Thoracic aorta (tissue), 2 donors: ENCODE data around the gene RAB37. TPM values are rescaled to one million over a fixed set of nuclear protein-coding genes. Genes with fewer than 3 reads are reported as not detected.

Source experiments
- ATAC-seq: fragments of 150-250 bp; one replicate; pipeline ENCODE4 v1.8.0; 2017; ENCODE audit warnings: low read depth; ENCODE audit not compliant: insufficient number of reproducible peaks, low FRiP score
- DNase-seq: peaks from one replicate; pipeline ENCODE4 v3.0.0-alpha.2; 2020; ENCODE audit warnings: low spot score
- H3K27ac ChIP-seq, 2 donors: fragments of 200-600 bp; sonication (generic); 1 replicate in 1 of 2; 2 replicates in 1 of 2; pipeline ENCODE4 v1.5.1; 2016; ENCODE audit warnings: mild to moderate bottlenecking in 2 of 2, moderate library complexity in 2 of 2
- H3K27me3 ChIP-seq: fragments of 200-600 bp; sonication (generic); replicated peaks from 2 replicates; pipeline ENCODE4 v1.6.0; 2016; ENCODE audit warnings: mild to moderate bottlenecking; ENCODE audit not compliant: insufficient read depth
- H3K36me3 ChIP-seq: fragments of 200-600 bp; sonication (generic); one replicate; pipeline ENCODE4 v1.5.1; 2016
- H3K4me1 ChIP-seq, 2 donors: fragments of 200-600 bp; sonication (generic); 1 replicate in 1 of 2; 2 replicates in 1 of 2; pipeline versions ENCODE4 v1.5.1 to v1.6.0; 2016; ENCODE audit warnings: low read depth in 2 of 2, mild to moderate bottlenecking in 1 of 2; ENCODE audit not compliant: control insufficient read depth in 1 of 2
- H3K4me3 ChIP-seq: fragments of 200-600 bp; sonication (generic); 2 replicates; pipeline ENCODE4 v1.5.1; 2016; ENCODE audit warnings: mild to moderate bottlenecking
- H3K9me3 ChIP-seq: fragments of 200-600 bp; sonication (generic); 2 replicates; pipeline ENCODE4 v1.5.1; 2016
- CTCF ChIP-seq: fragments of 200-600 bp; sonication (generic); IDR thresholded peaks from one replicate; pipeline ENCODE4 v1.5.1; 2019; ENCODE audit warnings: antibody characterized with exemption
- total RNA-seq, 2 donors: library from RNA; depleted of rRNA; stranded (reverse); fragments of >200 nt; gene quantifications; one replicate each; pipeline versions ENCODE4 v1.1.0 to v1.2.3, GENCODE V29; 2016

RAB37 gene
- total RNA-seq, 2 donors from 2014 or later, result 2.2 to 3.2 TPM

DNA sequence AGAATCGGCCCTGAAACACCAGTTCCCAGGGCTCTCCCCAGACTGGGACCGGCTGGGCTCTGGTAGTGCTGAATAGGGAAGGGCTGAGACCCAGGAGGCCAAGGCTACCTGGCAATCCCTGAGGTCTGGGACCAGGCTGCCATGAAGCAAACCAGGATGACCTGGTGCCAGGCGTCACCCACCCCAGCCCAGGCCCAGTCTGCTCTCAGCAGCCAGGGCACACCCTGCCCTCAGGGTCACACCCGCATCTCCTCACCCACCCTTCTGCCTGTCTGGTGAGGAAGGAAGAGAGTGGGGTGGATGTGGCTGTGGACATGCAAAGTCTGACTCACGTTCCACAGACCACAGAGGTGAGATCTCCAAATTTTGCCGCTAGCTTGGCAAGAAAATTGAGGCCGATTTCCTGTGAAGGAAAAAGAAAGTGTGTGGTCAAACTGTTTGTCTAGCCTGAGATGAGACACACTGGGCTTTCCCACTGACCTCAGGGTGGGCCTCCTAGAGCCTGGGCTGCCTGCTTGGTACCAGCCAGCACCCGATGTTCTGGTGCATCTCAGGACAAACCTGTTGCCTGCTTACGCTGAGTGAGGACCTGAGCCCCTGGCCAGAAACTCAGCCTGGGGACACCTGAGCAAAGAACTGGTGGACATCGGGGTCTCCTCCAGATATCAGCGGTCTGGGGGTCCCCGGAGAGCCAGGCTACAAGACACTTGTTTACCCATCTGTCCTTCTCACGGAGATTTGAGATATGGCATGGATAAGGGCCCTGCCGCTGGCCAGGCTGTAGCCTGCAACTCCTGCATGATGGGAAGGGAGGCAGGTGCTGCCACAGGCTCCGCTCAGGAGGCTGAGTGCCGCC, 6.3 kb upstream of the RAB37 start:
- TF ChIP-seq CTCF, result no peak
- no peaks in the 10 kb centered on the region for H3K36me3 ChIP-seq
- no peak for DNase-seq
- no peak for ATAC-seq
- no peak overlapping the region for H3K27ac ChIP-seq
- H3K9me3 ChIP-seq, result no peaks in the 10 kb centered on the region
- H3K4me1 ChIP-seq, result no peaks in the 10 kb centered on the region
- no peak overlapping the region for H3K4me3 ChIP-seq
- H3K27me3 ChIP-seq, result no peaks in the 10 kb centered on the region

DNA sequence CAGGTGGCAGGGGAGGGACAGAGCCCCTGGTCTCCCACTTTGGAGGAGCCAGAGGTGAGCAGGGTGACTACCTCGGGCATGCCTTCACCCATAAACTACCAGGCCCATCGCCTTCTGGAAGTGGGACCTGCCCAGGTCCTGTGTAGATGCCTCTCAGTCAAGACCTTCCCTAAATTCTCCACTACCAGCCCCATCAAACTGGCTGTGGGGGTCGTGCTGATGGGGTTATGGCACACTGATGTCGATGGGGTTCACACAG, 5.8 kb upstream of the RAB37 start:
- no peaks in the 10 kb centered on the region for H3K36me3 ChIP-seq
- no peaks in the 10 kb centered on the region for H3K9me3 ChIP-seq
- no peak overlapping the region for H3K4me3 ChIP-seq
- DNase-seq, result no peak
- H3K27ac ChIP-seq, result no peak overlapping the region
- ATAC-seq, result no peak
- peaks cover 0 to 2% of the 10 kb centered on the region in 2 donors for H3K4me1 ChIP-seq
- no peak for TF ChIP-seq CTCF
- no peaks in the 10 kb centered on the region for H3K27me3 ChIP-seq

DNA sequence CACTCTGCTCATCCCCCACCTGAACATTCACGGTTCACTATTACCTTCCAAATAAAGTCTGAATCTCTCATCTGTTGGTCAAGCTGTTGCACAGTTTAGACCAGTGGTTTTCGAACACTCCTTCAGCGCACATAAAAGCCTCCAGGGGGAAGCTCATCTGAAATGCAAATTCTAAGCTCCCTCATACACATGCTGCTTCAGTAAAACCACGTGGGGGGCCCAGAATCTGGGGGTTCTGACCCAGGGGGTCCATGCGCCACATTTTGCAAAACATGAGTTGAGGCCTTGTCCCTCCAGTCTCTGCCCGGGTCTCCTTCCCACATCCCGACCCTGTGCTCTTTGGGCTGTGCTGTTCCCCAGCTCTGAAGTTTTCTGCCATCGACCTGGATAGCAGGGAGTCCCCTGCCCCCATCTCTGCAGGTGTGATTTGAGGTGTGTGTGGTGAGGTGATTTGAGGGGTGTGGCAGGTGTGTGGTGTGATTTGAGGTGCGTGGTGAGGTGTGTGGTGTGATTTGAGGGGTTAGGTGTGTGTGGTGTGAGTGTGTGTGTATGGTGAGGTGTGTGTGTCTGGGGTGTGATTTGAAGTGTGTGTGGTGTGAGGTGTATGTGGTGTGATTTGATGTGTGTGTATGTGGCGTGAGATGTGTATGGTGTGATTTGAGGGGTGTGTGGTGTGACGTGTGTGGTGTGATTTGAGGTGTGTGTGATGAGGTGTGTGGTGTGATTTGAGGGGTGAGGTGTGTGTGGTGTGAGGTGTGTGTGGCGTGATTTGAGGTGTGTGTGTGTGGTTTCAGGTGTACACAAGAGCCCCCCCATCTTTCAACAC, 4.8 kb upstream of the RAB37 start:
- H3K27ac ChIP-seq, result no peak overlapping the region
- no peaks in the 10 kb centered on the region for H3K36me3 ChIP-seq
- DNase-seq (no peak), ATAC-seq (no peak)
- peaks cover 0 to 12% of the 10 kb centered on the region in 2 donors for H3K4me1 ChIP-seq
- no peak for TF ChIP-seq CTCF
- no peak overlapping the region for H3K4me3 ChIP-seq
- H3K27me3 ChIP-seq, result no peaks in the 10 kb centered on the region
- no peaks in the 10 kb centered on the region for H3K9me3 ChIP-seq

DNA sequence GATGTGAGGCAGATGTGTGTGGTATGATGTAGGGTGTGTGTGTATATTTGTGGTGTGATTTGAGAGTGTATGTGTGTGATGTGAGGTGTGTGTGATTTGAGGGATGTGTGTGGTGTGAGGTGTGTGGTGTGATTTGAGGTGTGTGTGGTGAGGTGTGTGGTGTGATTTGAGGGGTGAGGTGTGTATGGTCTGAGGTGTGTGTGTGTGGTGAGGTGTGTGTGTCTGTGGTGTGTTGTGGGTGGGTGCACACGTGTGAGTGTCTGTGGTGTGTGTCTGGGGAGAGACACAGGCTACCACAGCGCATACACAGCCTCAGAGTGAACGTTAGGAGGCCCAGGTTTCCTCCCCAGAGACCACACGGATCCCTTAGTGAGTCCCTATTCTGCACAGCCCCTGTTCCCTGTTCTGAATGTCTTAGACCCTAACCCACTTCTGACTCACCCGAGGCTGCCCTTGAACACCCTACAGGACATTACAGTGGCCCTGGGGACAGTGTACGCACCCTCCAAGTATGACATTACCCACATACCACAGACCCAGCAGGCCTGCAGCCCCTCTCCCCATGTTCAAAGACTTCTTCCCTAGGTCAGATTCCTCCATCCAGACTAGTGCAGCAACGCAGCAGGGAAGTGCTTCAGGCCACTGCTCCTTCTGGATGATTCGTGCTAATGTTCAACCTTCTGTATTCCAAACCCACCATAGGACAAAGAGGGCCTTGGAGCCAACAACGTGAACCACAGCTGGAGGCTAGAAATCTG, 3.5 kb upstream of the RAB37 start:
- Histone ChIP-seq H3K27me3 (no peaks in the 10 kb centered on the region), H3K9me3 (no peaks in the 10 kb centered on the region), H3K36me3 (no peaks in the 10 kb centered on the region), H3K27ac (no peak overlapping the region), H3K4me1 (peaks cover 0 to 25% of the 10 kb centered on the region in 2 donors), H3K4me3 (no peak overlapping the region)
- ATAC-seq, result no peak
- no peak for TF ChIP-seq CTCF
- no peak for DNase-seq

GRCh38 chr17:74734256-74734655, 2.8 kb upstream of the RAB37 start:
- Histone ChIP-seq H3K27ac (no peak overlapping the region), H3K4me3 (no peak overlapping the region), H3K9me3 (no peaks in the 10 kb centered on the region), H3K36me3 (no peaks in the 10 kb centered on the region), H3K27me3 (no peaks in the 10 kb centered on the region), H3K4me1 (peaks cover 0 to 26% of the 10 kb centered on the region in 2 donors)
- TF ChIP-seq CTCF, result no peak
- no peak for DNase-seq
- no peak for ATAC-seq
